ENCODE measurements around the gene SLC16A5.
"Not testable (repeated sequence)": the region's sequence is repeated elsewhere in the genome, so short reads cannot be mapped to it uniquely, and the experiment has no call there.

Gene SLC16A5

GRCh38 chr17:75087558-75088453 lies at the start of gene SLC16A5:
SLC16A5 (plus strand) TSS chr17:75087954; CDS start chr17:75093637, 5,683 bp downstream.
- no peak for DNase-seq (ENCODE audit: low read depth, low spot score)

- DNase-seq (ENCODE audit: low read depth, low spot score): no peak
Observed at GRCh38 chr17:75039238-75039637, 48.5 kb upstream of the SLC16A5 start.

GRCh38 chr17:75041656-75042280 lies 46.0 kb upstream of the SLC16A5 start:
- no peak for DNase-seq (ENCODE audit: low read depth, low spot score)

GRCh38 chr17:75043789-75044188 lies 44.0 kb upstream of the SLC16A5 start:
- DNase-seq (ENCODE audit: low read depth, low spot score): not testable (repeated sequence)

GRCh38 chr17:75044716-75045115 lies 43.0 kb upstream of the SLC16A5 start:
- no peak for DNase-seq (ENCODE audit: low read depth, low spot score)

- DNase-seq (ENCODE audit: low read depth, low spot score): not testable (repeated sequence)
Observed at GRCh38 chr17:75045946-75046406, 41.8 kb upstream of the SLC16A5 start.

- peak; percentile 92 for DNase-seq (ENCODE audit: low read depth, low spot score)
Observed at GRCh38 chr17:75046407-75047289, 41.1 kb upstream of the SLC16A5 start, which contains the start of the genes ATP5PD and KCTD2. ATP5PD (minus strand) TSS chr17:75046969; CDS start chr17:75042650, 4,319 bp downstream. KCTD2 (plus strand) TSS chr17:75047225; CDS start chr17:75047251, 26 bp downstream.

GRCh38 chr17:75047398-75048098 lies 40.2 kb upstream of the SLC16A5 start:
- DNase-seq (ENCODE audit: low read depth, low spot score): no peak

- DNase-seq (ENCODE audit: low read depth, low spot score): no peak
Observed at GRCh38 chr17:75048249-75048878, 39.4 kb upstream of the SLC16A5 start.

GRCh38 chr17:75049057-75049456 lies 38.7 kb upstream of the SLC16A5 start:
- DNase-seq (ENCODE audit: low read depth, low spot score): no peak

- DNase-seq (ENCODE audit: low read depth, low spot score): no peak
Observed at GRCh38 chr17:75049706-75050105, 38.0 kb upstream of the SLC16A5 start.

GRCh38 chr17:75051941-75052340 lies 35.8 kb upstream of the SLC16A5 start:
- DNase-seq (ENCODE audit: low read depth, low spot score): no peak

- DNase-seq (ENCODE audit: low read depth, low spot score): no peak
Observed at GRCh38 chr17:75059369-75060345, 28.1 kb upstream of the SLC16A5 start.

GRCh38 chr17:75060434-75061054 lies 27.2 kb upstream of the SLC16A5 start:
- no peak for DNase-seq (ENCODE audit: low read depth, low spot score)

GRCh38 chr17:75061055-75061438 lies 26.7 kb upstream of the SLC16A5 start:
- DNase-seq (ENCODE audit: low read depth, low spot score): no peak

GRCh38 chr17:75061618-75062017 lies 26.1 kb upstream of the SLC16A5 start:
- no peak for DNase-seq (ENCODE audit: low read depth, low spot score)

GRCh38 chr17:75063201-75063600 lies 24.6 kb upstream of the SLC16A5 start:
- no peak for DNase-seq (ENCODE audit: low read depth, low spot score)

GRCh38 chr17:75063626-75064025 lies 24.1 kb upstream of the SLC16A5 start:
- no peak for DNase-seq (ENCODE audit: low read depth, low spot score)

- DNase-seq (ENCODE audit: low read depth, low spot score): no peak
Observed at GRCh38 chr17:75064040-75064439, 23.7 kb upstream of the SLC16A5 start.
